WTC11 (cell line): Measurements from ENCODE around the gene ATP5ME. TPM values are rescaled to one million over a fixed set of nuclear protein-coding genes. Genes with fewer than 3 reads are reported as not detected.
A peak's percentile ranks its signal among the peaks of the same experiment; 100 is the strongest.

Source experiments
- ATAC-seq: fragments of 200-7000 bp; cut with Tn5 transposase; 2 replicates; pipeline ENCODE4 v1.10.0; 2021; ENCODE audit warnings: mild to moderate bottlenecking, moderate library complexity
- CTCF ChIA-PET: fragments of 300-600 bp; sonication (Branson Sonifier 250); formaldehyde crosslinking; loops from one replicate; lab custom pipeline; 2021; ENCODE audit warnings: antibody characterized with exemption; lab: Charles Lee
- POLR2A ChIA-PET: fragments of 350-600 bp; sonication (Branson Sonifier 250); formaldehyde crosslinking; loops from one replicate; lab custom pipeline; 2021; ENCODE audit warnings: antibody characterized with exemption; lab: Charles Lee
- DNase-seq: peaks from one replicate; pipeline ENCODE4 v3.0.0; 2021; ENCODE audit warnings: low spot score
- H3K27ac Mint-ChIP-seq: 2 replicates; pipeline ENCODE4 v1.8.0; 2021; ENCODE audit warnings: mixed read lengths
- H3K27me3 Mint-ChIP-seq: 2 replicates; pipeline ENCODE4 v1.8.0; 2021; ENCODE audit warnings: low read depth, mild to moderate bottlenecking, moderate library complexity, mixed read lengths
- H3K36me3 Mint-ChIP-seq: 2 replicates; pipeline ENCODE4 v1.8.0; 2021; ENCODE audit warnings: mixed read lengths
- H3K4me1 Mint-ChIP-seq: 2 replicates; pipeline ENCODE4 v1.8.0; 2022; ENCODE audit warnings: mixed read lengths
- H3K4me3 Mint-ChIP-seq: 2 replicates; pipeline ENCODE4 v1.8.0; 2021; ENCODE audit warnings: mild to moderate bottlenecking, moderate library complexity, mixed read lengths
- H3K9me3 Mint-ChIP-seq: 2 replicates; pipeline ENCODE4 v1.8.0; 2021; ENCODE audit warnings: mixed read lengths
- AFF4 ChIP-seq: sonication (generic); formaldehyde crosslinking; IDR thresholded peaks from 2 replicates; pipeline ENCODE4 v1.8.1; 2023; ENCODE audit warnings: mild to moderate bottlenecking, missing genetic modification reagents, borderline replicate concordance
- ATF6 ChIP-seq: sonication (generic); formaldehyde crosslinking; IDR thresholded peaks from 2 replicates; pipeline ENCODE4 v1.8.1; 2023; ENCODE audit warnings: mild to moderate bottlenecking, missing genetic modification reagents
- CDX4 ChIP-seq: fragments of 250-450 bp; sonication (Bioruptor Pico); IDR thresholded peaks from 2 replicates; pipeline ENCODE4 v1.9.0; 2021; ENCODE audit warnings: moderate library complexity, mild to moderate bottlenecking, inconsistent platforms, borderline replicate concordance
- ELF4 ChIP-seq: sonication (generic); formaldehyde crosslinking; IDR thresholded peaks from 2 replicates; pipeline ENCODE4 v1.8.1; 2022; ENCODE audit warnings: low read depth, mild to moderate bottlenecking, moderate library complexity, missing genetic modification reagents
- EMX1 ChIP-seq: fragments of 250-450 bp; sonication (Bioruptor Pico); IDR thresholded peaks from 2 replicates; pipeline ENCODE4 v1.8.0; 2021; ENCODE audit warnings: mild to moderate bottlenecking
- ESRRA ChIP-seq: sonication (generic); formaldehyde crosslinking; IDR thresholded peaks from 2 replicates; pipeline ENCODE4 v1.8.1; 2022; ENCODE audit warnings: mild to moderate bottlenecking, missing genetic modification reagents, borderline replicate concordance
- ETV6 ChIP-seq: sonication (generic); formaldehyde crosslinking; IDR thresholded peaks from 2 replicates; pipeline ENCODE4 v1.8.1; 2022; ENCODE audit warnings: mild to moderate bottlenecking, missing genetic modification reagents
- FOXP1 ChIP-seq: sonication (generic); formaldehyde crosslinking; IDR thresholded peaks from 2 replicates; pipeline ENCODE4 v1.8.0; 2022; ENCODE audit warnings: missing genetic modification reagents, mild to moderate bottlenecking, moderate library complexity, borderline replicate concordance
- FOXP4 ChIP-seq: sonication (generic); formaldehyde crosslinking; IDR thresholded peaks from 2 replicates; pipeline ENCODE4 v1.8.0; 2022; ENCODE audit warnings: mild to moderate bottlenecking, missing genetic modification reagents
- HMGA2 ChIP-seq: fragments of 250-450 bp; sonication (Bioruptor Pico); IDR thresholded peaks from 2 replicates; pipeline ENCODE4 v1.4.0; 2021; ENCODE audit warnings: mild to moderate bottlenecking, moderate library complexity
- JAZF1 ChIP-seq: fragments of 250-450 bp; sonication (Bioruptor Pico); IDR thresholded peaks from 2 replicates; pipeline ENCODE4 v1.9.0; 2021; ENCODE audit warnings: moderate library complexity, mild to moderate bottlenecking, inconsistent platforms
- ZBTB21 ChIP-seq: sonication (generic); formaldehyde crosslinking; IDR thresholded peaks from 2 replicates; pipeline ENCODE4 v1.8.1; 2023; ENCODE audit warnings: mild to moderate bottlenecking, missing genetic modification reagents, borderline replicate concordance
- ZNF138 ChIP-seq: sonication (generic); formaldehyde crosslinking; conservative IDR thresholded peaks from 2 replicates; pipeline ENCODE4 v1.8.1; 2022; ENCODE audit warnings: mild to moderate bottlenecking, moderate library complexity, missing genetic modification reagents
- ZNF219 ChIP-seq: sonication (generic); formaldehyde crosslinking; IDR thresholded peaks from 2 replicates; pipeline ENCODE4 v1.8.0; 2023; ENCODE audit warnings: missing genetic modification reagents, mild to moderate bottlenecking, borderline replicate concordance
- ZNF396 ChIP-seq: fragments of 250-450 bp; sonication (Bioruptor Pico); IDR thresholded peaks from 2 replicates; pipeline ENCODE4 v1.8.0; 2021; ENCODE audit warnings: mild to moderate bottlenecking, moderate library complexity, borderline replicate concordance
- ZNF671 ChIP-seq: fragments of 250-450 bp; sonication (Bioruptor Pico); IDR thresholded peaks from 2 replicates; pipeline ENCODE4 v1.8.0; 2021; ENCODE audit warnings: mild to moderate bottlenecking
- total RNA-seq: library from RNA; stranded (reverse); gene quantifications from 3 replicates; pipeline ENCODE4 v1.2.3, GENCODE V29; 2021
- TF ChIP-seq, protein P1 (sequence below): fragments of 250-450 bp; sonication (Bioruptor Pico); IDR thresholded peaks from 2 replicates; pipeline ENCODE4 v2.1.2; 2022; ENCODE audit warnings: mild to moderate bottlenecking, moderate library complexity
- TF ChIP-seq, protein P2 (sequence below): sonication (generic); formaldehyde crosslinking; IDR thresholded peaks from 2 replicates; pipeline ENCODE4 v1.8.0; 2023; ENCODE audit warnings: missing genetic modification reagents, mild to moderate bottlenecking, borderline replicate concordance
- TF ChIP-seq, protein P3 (sequence below): sonication (generic); formaldehyde crosslinking; IDR thresholded peaks from 2 replicates; pipeline ENCODE4 v1.8.1; 2022; ENCODE audit warnings: missing genetic modification reagents, borderline replicate concordance

Gene ATP5ME
- total RNA-seq, 1 experiment from 2014 or later, result 468 TPM

GRCh38 chr4:630656-631055, 43.4 kb downstream of the ATP5ME start:
- ChIA-PET CTCF (no interaction called here), POLR2A (no interaction called here)
- Mint-ChIP-seq H3K27me3 (peaks cover 7% of the 10 kb centered on the region), H3K4me1 (no peaks in the 10 kb centered on the region; the same call in 1 of the 2 replicates), H3K9me3 (peaks cover 22% of the 10 kb centered on the region), H3K4me3 (no peak overlapping the region), H3K27ac (no peak overlapping the region), H3K36me3 (peaks cover 6% of the 10 kb centered on the region; the same call in 1 of the 2 replicates)
- DNase-seq (peak; percentile 6), ATAC-seq (no peak)
- TF ChIP-seq HMGA2 (CRISPR knock-in tag) (no peak), ESRRA (no peak), ATF6 (CRISPR knock-in tag) (no peak), AFF4 (no peak), CDX4 (CRISPR knock-in tag) (no peak), ELF4 (CRISPR knock-in tag) (no peak), ZNF671 (CRISPR knock-in tag) (no peak), ZBTB21 (CRISPR knock-in tag) (no peak), ETV6 (no peak), ZNF396 (CRISPR knock-in tag) (no peak), FOXP1 (no peak), ZNF138 (CRISPR knock-in tag) (no peak), JAZF1 (CRISPR knock-in tag) (no peak), EMX1 (CRISPR knock-in tag) (no peak), ZNF219 (CRISPR knock-in tag) (no peak), FOXP4 (no peak)
- TF ChIP-seq, protein P1, sequence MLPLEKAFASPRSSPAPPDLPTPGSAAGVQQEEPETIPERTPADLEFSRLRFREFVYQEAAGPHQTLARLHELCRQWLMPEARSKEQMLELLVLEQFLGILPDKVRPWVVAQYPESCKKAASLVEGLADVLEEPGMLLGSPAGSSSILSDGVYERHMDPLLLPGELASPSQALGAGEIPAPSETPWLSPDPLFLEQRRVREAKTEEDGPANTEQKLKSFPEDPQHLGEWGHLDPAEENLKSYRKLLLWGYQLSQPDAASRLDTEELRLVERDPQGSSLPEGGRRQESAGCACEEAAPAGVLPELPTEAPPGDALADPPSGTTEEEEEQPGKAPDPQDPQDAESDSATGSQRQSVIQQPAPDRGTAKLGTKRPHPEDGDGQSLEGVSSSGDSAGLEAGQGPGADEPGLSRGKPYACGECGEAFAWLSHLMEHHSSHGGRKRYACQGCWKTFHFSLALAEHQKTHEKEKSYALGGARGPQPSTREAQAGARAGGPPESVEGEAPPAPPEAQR (CRISPR knock-in tag), result no peak
- TF ChIP-seq, protein P2, sequence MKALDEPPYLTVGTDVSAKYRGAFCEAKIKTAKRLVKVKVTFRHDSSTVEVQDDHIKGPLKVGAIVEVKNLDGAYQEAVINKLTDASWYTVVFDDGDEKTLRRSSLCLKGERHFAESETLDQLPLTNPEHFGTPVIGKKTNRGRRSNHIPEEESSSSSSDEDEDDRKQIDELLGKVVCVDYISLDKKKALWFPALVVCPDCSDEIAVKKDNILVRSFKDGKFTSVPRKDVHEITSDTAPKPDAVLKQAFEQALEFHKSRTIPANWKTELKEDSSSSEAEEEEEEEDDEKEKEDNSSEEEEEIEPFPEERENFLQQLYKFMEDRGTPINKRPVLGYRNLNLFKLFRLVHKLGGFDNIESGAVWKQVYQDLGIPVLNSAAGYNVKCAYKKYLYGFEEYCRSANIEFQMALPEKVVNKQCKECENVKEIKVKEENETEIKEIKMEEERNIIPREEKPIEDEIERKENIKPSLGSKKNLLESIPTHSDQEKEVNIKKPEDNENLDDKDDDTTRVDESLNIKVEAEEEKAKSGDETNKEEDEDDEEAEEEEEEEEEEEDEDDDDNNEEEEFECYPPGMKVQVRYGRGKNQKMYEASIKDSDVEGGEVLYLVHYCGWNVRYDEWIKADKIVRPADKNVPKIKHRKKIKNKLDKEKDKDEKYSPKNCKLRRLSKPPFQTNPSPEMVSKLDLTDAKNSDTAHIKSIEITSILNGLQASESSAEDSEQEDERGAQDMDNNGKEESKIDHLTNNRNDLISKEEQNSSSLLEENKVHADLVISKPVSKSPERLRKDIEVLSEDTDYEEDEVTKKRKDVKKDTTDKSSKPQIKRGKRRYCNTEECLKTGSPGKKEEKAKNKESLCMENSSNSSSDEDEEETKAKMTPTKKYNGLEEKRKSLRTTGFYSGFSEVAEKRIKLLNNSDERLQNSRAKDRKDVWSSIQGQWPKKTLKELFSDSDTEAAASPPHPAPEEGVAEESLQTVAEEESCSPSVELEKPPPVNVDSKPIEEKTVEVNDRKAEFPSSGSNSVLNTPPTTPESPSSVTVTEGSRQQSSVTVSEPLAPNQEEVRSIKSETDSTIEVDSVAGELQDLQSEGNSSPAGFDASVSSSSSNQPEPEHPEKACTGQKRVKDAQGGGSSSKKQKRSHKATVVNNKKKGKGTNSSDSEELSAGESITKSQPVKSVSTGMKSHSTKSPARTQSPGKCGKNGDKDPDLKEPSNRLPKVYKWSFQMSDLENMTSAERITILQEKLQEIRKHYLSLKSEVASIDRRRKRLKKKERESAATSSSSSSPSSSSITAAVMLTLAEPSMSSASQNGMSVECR, result no peak
- TF ChIP-seq, protein P3, sequence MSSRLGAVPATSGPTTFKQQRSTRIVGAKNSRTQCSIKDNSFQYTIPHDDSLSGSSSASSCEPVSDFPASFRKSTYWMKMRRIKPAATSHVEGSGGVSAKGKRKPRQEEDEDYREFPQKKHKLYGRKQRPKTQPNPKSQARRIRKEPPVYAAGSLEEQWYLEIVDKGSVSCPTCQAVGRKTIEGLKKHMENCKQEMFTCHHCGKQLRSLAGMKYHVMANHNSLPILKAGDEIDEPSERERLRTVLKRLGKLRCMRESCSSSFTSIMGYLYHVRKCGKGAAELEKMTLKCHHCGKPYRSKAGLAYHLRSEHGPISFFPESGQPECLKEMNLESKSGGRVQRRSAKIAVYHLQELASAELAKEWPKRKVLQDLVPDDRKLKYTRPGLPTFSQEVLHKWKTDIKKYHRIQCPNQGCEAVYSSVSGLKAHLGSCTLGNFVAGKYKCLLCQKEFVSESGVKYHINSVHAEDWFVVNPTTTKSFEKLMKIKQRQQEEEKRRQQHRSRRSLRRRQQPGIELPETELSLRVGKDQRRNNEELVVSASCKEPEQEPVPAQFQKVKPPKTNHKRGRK, result no peak
